ENCODE results near the gene RBM18. TPM values are rescaled to one million over a fixed set of nuclear protein-coding genes. Genes with fewer than 3 reads are reported as not detected.

The RBM18 gene
- total and polyA plus RNA-seq, 2 donors (not counting 1 experiment from before 2014, with no cell fraction given), result 9.7 to 12.4 TPM

- H4K20me1 ChIP-seq (ENCODE audit: control insufficient read depth, insufficient read depth, low read length, poor library complexity, severe bottlenecking), result no peaks in the 10 kb centered on the region
- POLR2A ChIA-PET, result no interaction called here
Observed at GRCh38 chr9:122215663-122216062, 49.0 kb downstream of the RBM18 start.

GRCh38 chr9:122214507-122214906, 50.1 kb downstream of the RBM18 start:
- Histone ChIP-seq H3K27ac (ENCODE audit: low read length in 2 of 2) (no peak overlapping the region), H3K36me3 (replicated peaks in 1 of 2; ENCODE audit: control extremely low read depth in 1 of 2, control insufficient read depth in 1 of 2, extremely low read depth in 1 of 2, insufficient read depth in 2 of 2, low read length in 1 of 2) (no peaks in the 10 kb centered on the region), H4K20me1 (ENCODE audit: control insufficient read depth, insufficient read depth, low read length, poor library complexity, severe bottlenecking) (no peaks in the 10 kb centered on the region), H3K9me3 (ENCODE audit: control extremely low read depth in 1 of 3, control insufficient read depth in 2 of 3, insufficient read depth in 1 of 3, low read length in 2 of 3) (peaks cover 0 to 27% (median 0%) of the 10 kb centered on the region in 3 donors), H3K27me3 (replicated peaks in 1 of 4; ENCODE audit: control extremely low read depth in 1 of 4, control insufficient read depth in 3 of 4, insufficient read depth in 4 of 4, low read length in 3 of 4) (peaks cover 0 to 77% (median 53%) of the 10 kb centered on the region in 4 experiments), H2AFZ (ENCODE audit: insufficient read depth, low read depth, low read length, poor library complexity, severe bottlenecking) (no peak overlapping the region), H3K4me3 (ENCODE audit: control extremely low read depth in 1 of 5, extremely low read depth in 1 of 5, insufficient read depth in 1 of 5, low read depth in 2 of 5, low read length in 4 of 5) (peak overlapping the region in 3 of 5 experiments; percentile 44 to 51 (median 48)), H3K4me1 (ENCODE audit: control insufficient read depth in 2 of 2, insufficient read depth in 2 of 2, low read length in 2 of 2) (peaks cover 23 to 33% of the 10 kb centered on the region in 2 donors), H3K9ac (ENCODE audit: low read length) (peak overlapping the region; percentile 49), H3K79me2 (ENCODE audit: control insufficient read depth, insufficient read depth, low read length) (no peaks in the 10 kb centered on the region), H3K4me2 (replicated peaks; ENCODE audit: low read depth, low read length, poor library complexity, severe bottlenecking) (peak overlapping the region; percentile 83)
- POLR2A ChIA-PET, result no interaction called here
- TF ChIP-seq EZH2 (IDR thresholded peaks at IDR 0.05; ENCODE audit: borderline replicate concordance, insufficient read depth, low read depth, low read length, poor library complexity, severe bottlenecking), result no peak
- TF ChIP-seq CTCF (IDR thresholded peaks at IDR 0.05), result no peak
- CTCF ChIA-PET, result no interaction called here
- Mint-ChIP-seq H3K4me3 (peak overlapping the region; percentile 61), H3K27me3 (peaks cover 80% of the 10 kb centered on the region), H3K9me3 (ENCODE audit: insufficient read depth) (no peaks in the 10 kb centered on the region), H3K4me1 (peaks cover 25% of the 10 kb centered on the region), H3K27ac (no peak overlapping the region)
- no peak for ATAC-seq (ENCODE audit: low read depth)
- WGBS (ENCODE audit: insufficient coverage), result 94% methylated on average over 3 of the region's 9 CpGs
- intact Hi-C loops (cut with micrococcal nuclease), result no loop called here
- no peak for DNase-seq

More at GRCh38 chr9:122215663-122216062, 49.0 kb downstream of the RBM18 start:
- Mint-ChIP-seq H3K4me3 (no peak overlapping the region), H3K27me3 (peaks cover 85% of the 10 kb centered on the region), H3K4me1 (peaks cover 36% of the 10 kb centered on the region), H3K27ac (no peak overlapping the region), H3K9me3 (ENCODE audit: insufficient read depth) (no peaks in the 10 kb centered on the region)
- Histone ChIP-seq H3K4me2 (replicated peaks; ENCODE audit: low read depth, low read length, poor library complexity, severe bottlenecking) (no peak overlapping the region), H3K4me1 (ENCODE audit: control insufficient read depth in 2 of 2, insufficient read depth in 2 of 2, low read length in 2 of 2) (peaks cover 35 to 45% of the 10 kb centered on the region in 2 donors), H3K36me3 (replicated peaks in 1 of 2; ENCODE audit: control extremely low read depth in 1 of 2, control insufficient read depth in 1 of 2, extremely low read depth in 1 of 2, insufficient read depth in 2 of 2, low read length in 1 of 2) (no peaks in the 10 kb centered on the region), H3K27me3 (replicated peaks in 1 of 4; ENCODE audit: control extremely low read depth in 1 of 4, control insufficient read depth in 3 of 4, insufficient read depth in 4 of 4, low read length in 3 of 4) (peaks cover 0 to 88% (median 65%) of the 10 kb centered on the region in 4 experiments), H3K27ac (ENCODE audit: low read length in 2 of 2) (no peak overlapping the region), H2AFZ (ENCODE audit: insufficient read depth, low read depth, low read length, poor library complexity, severe bottlenecking) (no peak overlapping the region), H3K9me3 (ENCODE audit: control extremely low read depth in 1 of 3, control insufficient read depth in 2 of 3, insufficient read depth in 1 of 3, low read length in 2 of 3) (peaks cover 0 to 36% (median 0%) of the 10 kb centered on the region in 3 donors), H3K4me3 (ENCODE audit: control extremely low read depth in 1 of 5, extremely low read depth in 1 of 5, insufficient read depth in 1 of 5, low read depth in 2 of 5, low read length in 4 of 5) (no peak overlapping the region), H3K79me2 (ENCODE audit: control insufficient read depth, insufficient read depth, low read length) (no peaks in the 10 kb centered on the region), H3K9ac (ENCODE audit: low read length) (no peak overlapping the region)
- CTCF ChIA-PET, result no interaction called here
- no peak for TF ChIP-seq CTCF (IDR thresholded peaks at IDR 0.05)
- TF ChIP-seq EZH2 (IDR thresholded peaks at IDR 0.05; ENCODE audit: borderline replicate concordance, insufficient read depth, low read depth, low read length, poor library complexity, severe bottlenecking), result no peak
- DNase-seq (no peak), ATAC-seq (ENCODE audit: low read depth) (no peak)
- intact Hi-C loops (cut with micrococcal nuclease), result no loop called here
- WGBS (ENCODE audit: insufficient coverage), result no CpG with 5 or more reads among the region's 1 CpG
